Posterior cingulate gyrus (tissue), 11 donors: ENCODE measurements around the gene BAZ1A.
"Not testable (repeated sequence)": the region's sequence is repeated elsewhere in the genome, so short reads cannot be mapped to it uniquely, and the experiment has no call there.

Experiments
- DNase-seq, 10 donors: peaks; one replicate each; pipeline versions ENCODE4 v3.0.0 to v3.0.0-alpha.2; 2020 to 2021; ENCODE audit warnings: mixed read lengths in 3 of 10
- intact Hi-C: fragments of 100-400 bp; cut with DNase I; formaldehyde crosslinking; loops from one replicate; pipeline ENCODE4 v1.15.1; 2023

BAZ1A gene

DNA sequence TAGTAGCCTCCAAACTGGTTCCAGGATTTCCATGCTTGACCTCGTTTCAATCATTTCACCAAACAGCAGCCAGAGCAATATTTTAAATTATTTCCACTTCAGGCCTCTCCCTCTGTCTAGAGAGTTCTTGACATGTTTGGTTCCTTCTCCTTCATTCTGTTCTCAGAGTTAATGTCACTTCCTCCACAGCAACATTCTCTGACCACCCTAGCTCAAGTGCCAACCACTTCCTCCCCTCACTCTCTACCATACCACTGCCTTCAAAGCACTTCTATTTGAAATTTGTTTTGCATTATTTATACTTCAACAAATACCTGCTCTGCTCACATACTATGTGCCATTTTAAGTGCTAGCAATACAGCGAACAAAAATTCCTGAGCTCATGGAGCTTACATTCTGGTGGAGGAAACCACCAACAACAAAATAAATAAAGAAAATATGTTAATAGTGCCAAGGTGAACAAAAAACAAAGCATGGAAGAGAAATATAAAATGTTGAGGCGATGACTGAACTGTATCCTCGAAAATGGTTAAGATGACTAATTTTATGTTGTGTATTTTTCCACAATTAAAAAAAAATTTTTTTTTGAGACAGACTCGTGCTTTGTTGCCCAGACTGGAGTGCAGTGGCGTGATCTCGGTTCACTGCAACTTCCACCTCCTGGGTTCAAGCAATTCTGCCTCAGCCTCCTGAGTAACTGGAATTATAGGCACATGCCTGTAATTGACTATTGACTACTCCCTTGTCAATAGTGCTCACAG, 17.3 kb downstream of the BAZ1A start:
- intact Hi-C loops = no loop called here
- DNase-seq = no peak

DNA sequence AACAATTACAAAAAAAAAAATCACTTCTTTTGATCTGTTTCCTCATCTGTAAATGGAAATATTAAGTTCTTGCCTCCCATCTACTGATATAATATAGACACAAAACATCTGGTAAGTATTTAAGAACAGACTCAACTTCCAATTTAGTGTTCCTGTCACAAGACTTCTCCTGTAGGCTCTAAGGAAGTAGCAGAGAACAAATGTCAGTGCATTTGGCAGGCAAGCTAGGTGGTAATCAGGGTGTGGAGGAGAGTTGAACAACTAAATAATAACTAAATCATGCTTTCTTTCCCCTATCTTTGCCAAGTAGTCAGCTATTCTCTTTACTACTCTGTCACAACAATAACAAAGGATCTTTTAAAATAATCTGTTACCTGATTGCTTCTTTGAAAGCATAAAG, 22.1 kb downstream of the BAZ1A start:
- intact Hi-C loops = no loop called here
- DNase-seq = no peak

DNA sequence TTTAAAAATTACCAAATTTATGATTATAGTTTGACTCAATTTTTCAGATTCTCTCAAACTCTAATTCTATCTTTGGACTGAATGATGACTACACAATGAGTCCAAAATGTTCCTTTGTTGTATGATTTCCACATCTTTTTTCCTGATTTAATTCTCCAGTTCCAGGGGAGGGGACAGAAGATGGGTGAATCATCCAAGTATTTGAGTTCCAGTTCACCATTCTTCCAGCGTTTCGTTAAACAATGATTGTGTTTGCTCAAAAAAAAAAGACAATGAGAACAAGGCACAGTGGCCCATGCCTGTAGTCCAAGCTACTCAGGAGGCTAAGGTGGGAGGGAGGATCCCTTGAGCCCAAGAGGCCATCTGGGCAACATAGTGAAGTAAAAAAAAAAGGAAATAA, 23.8 kb downstream of the BAZ1A start:
- intact Hi-C loops = no loop called here
- DNase-seq = no peak

DNA sequence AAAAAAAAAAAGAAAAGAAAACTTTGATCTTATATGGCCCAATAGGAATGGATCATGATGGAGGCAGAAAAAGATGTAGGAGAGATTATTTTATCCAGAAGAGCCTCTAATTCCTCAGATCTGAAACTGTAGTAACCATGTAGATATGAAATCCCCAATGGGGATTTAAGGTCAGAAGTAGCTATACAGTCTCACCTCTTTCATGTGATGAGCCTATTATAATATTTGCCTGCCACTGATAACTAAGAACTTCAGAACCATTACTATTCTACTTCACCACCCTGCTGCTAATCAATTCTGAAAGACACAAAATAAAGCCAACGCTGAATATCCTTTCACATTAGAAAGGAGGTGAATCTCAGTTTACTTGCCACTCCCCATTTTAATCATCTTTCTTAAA, 29.3 kb downstream of the BAZ1A start:
- intact Hi-C loops = no loop called here
- DNase-seq = no peak

DNA sequence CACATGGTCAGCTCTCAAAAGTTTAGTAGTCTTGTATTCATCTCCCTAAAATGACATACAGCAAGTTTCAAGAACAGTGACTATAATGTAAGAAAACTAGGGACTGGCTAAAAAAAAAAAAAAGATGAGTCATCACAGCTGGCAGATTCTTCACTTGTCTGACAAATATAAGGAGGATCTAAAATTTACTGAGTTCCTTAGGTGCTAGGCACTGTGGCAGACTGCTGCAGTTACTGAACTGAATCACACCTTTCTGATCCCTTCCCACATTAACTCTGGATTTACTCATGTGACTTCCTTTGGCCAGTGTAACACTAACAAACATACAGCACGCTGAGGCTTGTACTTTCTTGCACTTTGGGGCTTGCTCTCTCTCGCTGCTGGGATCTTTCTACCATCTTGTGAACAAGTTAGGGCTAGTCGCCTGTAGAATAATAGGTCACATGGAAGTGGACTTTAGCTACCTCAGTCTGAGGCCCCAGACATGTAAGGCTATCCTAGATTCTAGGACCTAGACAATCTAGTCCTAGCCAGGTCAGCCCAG, 32.1 kb downstream of the BAZ1A start:
- no peak for DNase-seq
- intact Hi-C loops = no loop called here

DNA sequence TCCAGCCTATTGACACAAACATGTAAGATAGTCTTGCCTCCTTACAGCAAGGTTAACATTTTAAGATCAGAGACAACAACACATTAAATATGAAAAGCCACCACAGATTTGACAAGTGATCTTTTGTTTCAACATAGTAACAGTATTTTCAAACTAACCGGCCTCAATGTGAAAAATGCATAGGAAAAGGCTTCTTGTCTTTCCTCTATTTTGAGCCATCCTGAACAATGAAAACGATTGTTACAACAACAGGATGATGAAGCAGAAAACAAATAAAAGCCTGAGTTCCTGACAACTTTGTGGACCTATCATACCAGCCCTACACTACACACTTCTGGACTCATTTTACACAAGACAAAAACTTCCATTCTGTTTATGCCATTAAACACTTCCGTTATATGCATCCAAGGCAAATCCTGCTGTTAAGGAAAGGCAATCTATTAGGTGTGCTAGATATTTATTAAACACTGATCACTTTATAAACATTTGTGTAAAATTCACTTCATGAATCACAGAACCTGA, 37.3 kb downstream of the BAZ1A start:
- intact Hi-C loops = no loop called here
- DNase-seq = no peak

DNA sequence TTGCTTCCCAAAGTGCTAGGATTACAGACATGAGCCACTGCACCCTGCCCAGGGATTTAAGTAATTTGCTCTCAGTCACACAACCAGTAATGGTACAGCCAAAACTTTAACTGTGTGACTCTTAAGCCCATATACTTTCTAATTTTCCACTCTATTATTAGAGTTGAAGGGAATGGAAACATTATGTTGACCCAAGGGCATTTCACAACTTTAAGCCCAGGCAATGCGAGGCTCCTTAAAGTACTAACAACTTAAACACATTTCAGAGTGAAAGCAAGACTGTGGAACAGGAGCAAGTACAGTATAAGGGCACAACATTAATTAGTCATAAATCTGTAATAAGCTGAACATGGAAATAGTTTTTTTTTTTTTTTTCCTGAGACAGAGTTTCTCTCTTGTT, 39.8 kb downstream of the BAZ1A start:
- intact Hi-C loops = no loop called here
- DNase-seq = no peak

DNA sequence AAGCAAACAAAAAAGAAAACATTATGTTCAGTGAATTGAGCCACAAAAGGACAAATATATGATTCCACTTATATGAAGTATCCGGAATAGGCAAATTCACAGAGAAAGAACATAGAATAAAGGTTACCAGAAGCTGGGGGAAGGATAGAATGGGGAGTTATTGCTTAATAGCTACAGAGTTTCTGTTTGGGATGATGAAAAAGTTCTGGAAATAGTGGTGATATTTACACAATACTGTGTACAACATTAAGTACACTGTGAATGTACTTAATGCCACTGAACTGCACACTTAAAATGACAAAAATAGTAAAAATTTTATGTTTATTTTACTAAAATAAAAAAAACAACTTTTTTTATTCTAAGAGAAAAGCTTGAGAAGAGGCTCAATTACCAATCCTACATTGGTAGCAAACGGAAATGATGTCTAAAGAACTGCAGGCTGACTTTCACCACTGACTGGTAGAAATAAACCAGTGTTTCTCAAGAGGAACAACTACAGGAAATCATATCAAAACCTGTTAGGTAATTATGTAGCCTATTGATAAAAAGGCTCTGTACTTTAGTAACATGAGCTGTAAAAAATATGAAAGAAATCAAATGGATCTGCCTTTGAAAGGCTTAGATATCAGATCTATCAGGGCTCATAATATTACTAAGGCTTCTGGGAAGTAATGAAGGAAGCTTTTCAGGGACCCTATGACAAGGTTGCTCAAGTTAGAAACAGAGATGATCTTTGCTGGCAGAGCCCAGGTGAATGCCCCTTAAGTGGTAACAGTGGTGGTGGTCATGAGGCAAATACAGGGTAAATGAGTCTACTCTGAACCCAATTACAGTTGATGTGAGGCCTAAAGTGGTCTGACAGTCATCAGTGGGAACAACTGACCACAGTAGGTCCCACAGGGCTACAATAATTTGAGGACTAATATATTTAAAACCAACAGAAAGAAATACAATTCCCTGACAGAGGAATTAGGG, 41.3 kb downstream of the BAZ1A start:
- intact Hi-C loops = no loop called here
- no peak for DNase-seq

DNA sequence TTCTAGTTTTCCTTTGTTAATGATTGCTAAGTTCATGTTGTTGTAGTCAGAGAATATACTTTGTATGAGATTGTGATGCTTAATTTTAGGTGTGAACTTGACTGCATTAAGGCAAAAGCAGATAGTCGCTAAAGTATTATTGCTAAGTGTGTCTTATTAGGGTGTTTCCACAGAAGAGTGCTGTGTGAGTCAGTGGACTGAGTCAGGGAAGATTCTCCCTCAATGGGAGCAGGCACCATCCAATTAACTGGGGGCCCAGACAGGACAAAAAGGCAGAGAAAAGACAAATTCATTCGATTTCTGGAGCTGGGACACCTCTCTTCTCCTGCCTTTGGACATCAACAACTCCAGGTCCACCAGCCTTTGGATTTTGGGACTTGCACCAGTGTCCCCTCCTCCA, 48.5 kb downstream of the BAZ1A start:
- intact Hi-C loops = no loop called here
- no peak for DNase-seq

DNA sequence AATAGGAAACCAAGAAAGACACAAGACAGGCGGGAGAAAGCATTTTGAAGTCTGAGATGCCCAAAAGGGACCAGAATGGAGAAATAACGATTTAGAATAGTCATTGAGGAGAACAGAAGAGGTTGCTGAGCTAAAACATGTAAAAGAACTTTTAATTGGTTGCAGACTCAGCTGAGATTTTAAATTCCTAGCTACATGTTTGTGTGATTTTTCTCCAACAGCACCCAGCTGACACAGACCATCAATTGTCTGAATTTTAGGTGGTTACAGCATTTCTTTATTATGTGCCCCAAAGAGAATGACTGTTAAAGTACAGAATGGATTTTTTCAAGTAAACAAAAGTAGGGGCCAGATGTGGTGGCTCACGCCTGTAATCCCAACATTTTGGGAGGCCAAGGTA, 50.3 kb downstream of the BAZ1A start:
- intact Hi-C loops = no loop called here

DNA sequence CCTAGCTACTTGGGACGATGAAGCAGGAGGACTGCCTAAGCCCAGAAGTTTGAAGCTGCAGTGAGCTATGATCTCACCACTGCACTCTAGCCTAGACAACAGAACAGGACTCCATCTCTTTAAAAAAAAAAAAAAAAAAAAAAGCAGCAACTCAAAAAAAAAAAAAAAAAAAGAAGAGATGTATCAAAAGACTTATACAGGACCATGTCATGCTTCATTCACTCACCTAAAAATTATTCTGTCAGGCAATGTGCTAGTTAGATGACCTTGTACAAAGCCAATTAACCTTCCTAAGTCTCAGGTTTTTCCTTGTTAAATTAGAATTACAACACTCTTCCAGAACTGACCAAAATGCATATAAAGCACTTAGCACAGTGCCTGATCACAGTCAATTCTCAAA, 50.9 kb downstream of the BAZ1A start:
- intact Hi-C loops = no loop called here
- DNase-seq = no peak

More for the DNA sequence above, 50.3 kb downstream of the BAZ1A start:
- DNase-seq = no peak

DNA sequence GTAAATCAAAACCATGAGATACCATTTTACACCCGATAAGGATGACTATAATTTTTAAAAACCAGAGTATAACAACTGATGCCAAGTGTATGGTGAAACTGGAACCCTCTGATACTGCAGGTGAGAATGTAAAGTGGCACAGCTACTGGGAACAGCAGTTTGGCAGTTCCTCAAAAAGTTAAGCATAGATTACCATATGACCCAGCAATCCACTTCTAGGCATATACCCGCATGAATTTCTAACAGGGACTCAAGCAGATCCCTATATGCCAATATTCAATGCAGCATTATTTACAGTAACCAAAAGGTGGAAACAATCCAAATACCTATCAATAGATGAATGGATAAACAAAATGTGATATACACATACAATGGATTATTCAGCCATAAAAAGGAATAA, 57.4 kb downstream of the BAZ1A start:
- intact Hi-C loops = no loop called here
- no peak for DNase-seq

DNA sequence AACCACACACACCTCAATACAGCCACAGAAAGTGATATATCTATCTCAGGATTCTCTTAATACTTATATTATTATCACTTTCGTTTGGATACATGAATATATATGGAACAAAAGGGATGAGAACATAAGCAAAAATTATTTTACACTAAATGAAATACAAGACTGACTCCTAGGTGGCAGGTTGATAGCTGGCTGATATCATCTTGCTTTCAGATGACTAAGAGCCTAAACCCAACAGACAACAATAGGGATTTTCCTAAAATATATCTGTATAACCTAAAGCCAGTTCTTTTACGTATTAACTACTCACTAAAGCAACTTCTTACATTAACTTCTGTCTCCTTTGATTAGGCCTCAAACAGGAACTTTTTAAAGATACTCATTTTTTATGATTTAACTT, 65.1 kb downstream of the BAZ1A start:
- DNase-seq = no peak
- intact Hi-C loops = no loop called here

DNA sequence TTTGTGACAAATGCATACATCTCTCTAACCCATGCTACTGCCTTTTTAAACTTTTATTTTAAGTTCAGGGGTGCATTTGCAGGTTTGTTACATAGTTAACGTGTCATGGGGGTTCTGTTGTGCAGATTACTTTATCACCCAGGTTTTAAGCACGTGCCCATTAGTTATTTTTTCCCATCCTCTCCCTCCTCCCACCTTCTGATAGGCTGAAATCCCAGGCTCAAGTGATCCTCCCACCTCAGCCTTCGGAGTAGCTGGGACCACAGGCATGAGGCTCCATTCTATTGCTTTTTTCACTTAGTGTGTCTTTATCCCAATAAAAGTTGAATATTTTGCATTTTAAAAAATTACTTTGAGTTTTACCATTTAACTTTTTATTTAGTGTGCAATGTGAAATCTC, 68.9 kb downstream of the BAZ1A start:
- intact Hi-C loops = no loop called here

DNA sequence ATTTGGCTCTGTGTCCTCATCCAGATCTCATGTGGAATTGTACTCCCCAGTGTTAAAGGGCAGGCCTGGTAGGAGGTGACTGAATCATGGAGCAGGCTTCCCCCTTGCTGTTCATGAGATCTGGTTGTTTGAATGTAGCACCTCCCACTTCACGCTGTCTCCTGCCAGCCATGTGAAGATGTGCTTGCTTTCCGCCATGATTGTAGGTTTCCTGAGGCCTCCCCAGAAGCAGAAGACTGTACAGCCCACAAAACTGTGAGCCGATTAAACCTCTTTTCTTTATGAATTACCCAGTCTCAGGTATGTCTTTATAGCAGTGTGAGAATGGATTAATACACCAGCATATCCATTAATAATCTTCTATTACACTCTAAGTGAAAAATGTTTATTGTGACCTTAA, 70.2 kb downstream of the BAZ1A start:
- intact Hi-C loops = no loop called here
- no peak for DNase-seq

More for the DNA sequence above, 68.9 kb downstream of the BAZ1A start:
- DNase-seq = no peak

DNA sequence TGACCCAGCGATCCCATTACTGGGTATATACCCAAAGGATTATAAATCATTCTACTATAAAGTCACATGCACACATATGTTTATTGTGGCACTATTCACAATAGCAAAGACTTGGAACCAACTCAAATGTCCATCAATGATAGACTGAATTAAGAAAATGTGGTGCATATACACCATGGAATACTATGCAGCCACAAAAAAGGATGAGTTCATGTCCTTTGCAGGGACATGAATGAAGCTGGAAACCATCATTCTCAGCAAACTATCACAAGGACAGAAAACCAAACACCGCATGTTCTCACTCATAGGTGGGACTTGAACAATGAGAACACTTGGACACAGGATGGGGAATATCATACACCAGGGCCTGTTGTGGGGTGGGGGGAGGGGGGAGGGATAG, 76.3 kb downstream of the BAZ1A start:
- intact Hi-C loops, DNase-seq: not testable (repeated sequence)

DNA sequence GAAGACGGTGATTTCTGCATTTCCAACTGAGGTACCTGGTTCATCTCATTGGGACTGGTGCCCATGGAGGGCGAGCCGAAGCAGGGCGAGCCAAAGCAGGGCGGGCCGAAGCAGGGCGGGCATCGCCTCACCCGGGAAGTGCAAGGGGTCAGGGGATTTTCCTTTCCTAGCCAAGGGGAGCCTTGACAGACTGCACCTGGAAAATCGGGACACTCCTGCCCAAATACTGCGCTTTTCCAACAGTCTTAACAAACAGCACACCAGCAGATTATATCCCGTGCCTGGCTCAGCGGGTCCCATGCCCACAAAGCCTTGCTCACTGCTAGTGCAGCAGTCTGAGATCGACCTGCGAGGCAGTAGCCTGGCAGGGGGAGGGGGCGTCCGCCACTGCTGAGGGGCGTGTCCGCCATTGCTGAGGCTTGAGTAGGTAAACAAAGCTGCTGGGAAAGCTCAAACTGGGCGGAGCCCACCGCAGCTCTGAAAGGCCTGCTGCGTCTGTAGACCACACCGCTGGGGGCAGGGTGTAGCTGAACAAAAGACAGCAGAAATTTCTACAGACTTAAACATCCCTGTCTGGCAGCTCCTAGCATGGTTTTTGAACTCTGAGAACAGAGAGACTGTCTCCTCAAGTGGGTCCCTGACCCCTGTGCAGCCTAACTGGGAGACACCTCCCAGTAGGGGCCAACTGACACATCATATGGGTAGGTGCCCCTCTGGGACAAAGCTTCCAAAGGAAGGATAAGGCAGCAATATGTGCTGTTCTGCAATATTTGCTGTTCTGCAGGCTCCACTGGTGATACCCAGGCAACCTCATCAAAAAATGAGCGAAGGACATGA, 77.2 kb downstream of the BAZ1A start:
- no peak for DNase-seq

DNA sequence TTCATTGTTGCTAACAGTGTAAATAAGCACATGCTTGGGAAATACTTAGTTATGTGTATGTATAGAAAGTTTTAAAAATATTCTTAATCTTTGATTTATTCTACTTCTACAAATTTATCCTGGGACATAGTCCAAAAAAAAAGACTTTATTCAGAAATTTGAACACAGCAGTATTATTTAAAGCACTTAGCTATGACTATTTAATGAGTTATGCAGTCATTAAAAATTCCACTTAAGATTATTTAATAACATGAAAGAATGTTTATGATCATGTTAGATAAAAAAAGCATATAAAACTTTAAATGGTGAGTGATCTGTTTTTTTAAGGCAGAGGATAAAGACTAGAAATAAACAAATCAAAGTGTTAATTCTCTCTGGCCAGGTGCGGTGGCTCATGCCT, 78.3 kb downstream of the BAZ1A start:
- DNase-seq = no peak
- intact Hi-C loops = no loop called here

More for the DNA sequence above, 77.2 kb downstream of the BAZ1A start:
- intact Hi-C loops = no loop called here

DNA sequence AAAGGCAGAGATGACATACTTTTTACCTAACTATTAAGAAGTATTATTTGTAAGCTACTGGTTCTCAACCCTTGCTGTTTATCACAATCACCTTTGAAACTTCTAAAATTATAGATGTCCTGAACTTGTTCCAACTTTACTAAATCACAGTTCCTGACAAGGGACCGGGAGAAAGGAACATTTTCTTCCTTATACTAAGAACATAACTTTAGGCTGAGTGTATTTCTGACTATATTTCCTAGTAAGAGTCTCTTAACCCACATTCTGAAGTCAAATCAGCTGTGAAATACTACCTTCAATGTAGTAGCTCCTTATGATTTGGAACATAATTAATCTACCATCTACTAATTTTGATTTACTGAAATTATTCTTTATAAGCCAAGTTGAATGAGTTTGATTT, 80.2 kb downstream of the BAZ1A start:
- no peak for DNase-seq
- intact Hi-C loops = no loop called here

DNA sequence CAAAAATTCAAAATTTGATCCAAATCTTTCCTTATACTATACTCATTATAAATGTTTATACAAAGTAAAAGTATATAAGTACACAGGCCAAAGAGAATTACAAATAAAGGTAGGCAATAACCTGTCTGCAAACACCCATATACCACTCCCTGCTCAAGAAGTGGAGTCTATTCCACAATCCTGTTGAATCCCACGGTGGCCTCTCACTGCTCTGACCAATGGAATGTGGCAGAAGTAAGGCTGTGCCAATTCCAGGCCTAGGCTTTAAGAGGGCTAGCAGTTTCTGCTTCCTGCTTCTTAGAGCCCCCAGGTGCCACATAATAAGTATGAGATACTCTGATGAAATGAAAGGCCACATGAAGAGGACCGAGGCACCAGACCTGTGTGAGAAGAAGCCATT, 80.9 kb downstream of the BAZ1A start:
- DNase-seq = no peak
- intact Hi-C loops = no loop called here
